Measurements from ENCODE around the gene GLT1D1.

GLT1D1 gene

DNA sequence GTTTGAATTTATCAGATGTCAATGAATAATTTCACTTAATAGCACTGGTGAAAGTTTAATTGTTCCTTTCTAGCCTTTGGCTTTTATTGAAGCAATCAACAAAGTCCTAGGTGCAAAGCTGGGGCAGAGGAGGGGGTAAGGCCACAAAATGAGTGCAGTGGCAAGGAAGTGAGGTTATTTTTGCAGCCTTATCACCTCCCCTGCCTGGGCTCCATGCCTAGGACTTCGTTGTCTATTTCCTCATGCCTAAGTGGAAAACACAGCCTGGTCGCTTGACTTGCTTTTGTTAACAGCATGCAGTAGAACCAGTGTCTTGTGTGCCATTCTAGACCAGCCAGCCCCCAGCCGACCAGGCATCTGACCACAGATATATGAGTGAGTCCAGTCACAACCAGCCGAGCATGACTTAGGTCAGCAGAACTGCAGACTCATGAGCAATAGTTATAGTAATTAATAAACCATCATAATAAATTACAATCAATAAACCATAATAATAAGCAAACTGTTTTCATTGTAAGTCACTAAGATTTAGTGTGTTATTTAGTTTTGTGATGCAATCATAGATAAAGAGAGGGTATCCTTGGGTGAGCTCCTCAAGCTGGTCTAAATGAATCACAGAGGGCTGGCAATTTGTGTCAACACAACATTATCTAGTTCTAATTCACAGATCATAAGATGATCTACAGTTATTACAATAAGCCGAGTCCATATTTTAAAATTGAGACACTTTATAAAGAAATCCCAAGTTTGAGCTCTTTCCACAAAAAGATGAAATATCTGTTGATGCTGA, 156.8 kb downstream of the GLT1D1 start:
- no peak for FAIRE-seq

DNA sequence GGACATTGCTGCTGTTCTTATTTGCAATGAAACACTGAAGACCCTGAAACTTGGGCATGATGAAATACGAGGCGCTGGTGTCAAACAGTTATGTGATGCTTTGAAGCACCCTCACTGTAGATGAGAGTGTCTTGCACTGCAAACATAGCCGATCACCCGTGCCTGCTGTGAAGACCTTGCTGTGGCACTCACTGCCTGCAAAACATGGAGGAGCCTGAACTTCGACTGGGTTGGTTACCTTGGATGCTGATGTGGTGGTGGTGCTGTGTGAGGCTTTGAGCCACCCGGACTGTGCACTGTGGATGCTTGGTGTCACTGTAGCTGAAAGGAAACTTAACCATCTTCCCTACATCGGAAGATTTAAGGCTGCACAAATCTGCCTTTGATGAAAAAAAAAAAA, 162.9 kb downstream of the GLT1D1 start:
- FAIRE-seq, result no peak

DNA sequence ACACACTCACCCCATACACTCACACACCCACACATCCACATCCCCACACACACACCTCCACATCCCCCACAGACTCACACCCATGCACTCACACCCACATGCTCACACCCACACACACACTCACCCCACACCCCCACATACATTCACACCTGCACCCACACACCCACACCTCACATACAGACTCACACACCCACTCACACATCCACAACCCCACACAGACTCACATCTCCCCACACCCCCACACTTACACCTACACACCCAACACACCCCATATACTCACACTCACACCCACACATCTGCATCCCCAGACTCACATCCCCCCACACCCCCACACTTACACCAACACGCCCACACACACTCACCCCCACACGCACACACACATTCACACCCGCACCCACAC, 171.8 kb downstream of the GLT1D1 start:
- FAIRE-seq, result no peak

DNA sequence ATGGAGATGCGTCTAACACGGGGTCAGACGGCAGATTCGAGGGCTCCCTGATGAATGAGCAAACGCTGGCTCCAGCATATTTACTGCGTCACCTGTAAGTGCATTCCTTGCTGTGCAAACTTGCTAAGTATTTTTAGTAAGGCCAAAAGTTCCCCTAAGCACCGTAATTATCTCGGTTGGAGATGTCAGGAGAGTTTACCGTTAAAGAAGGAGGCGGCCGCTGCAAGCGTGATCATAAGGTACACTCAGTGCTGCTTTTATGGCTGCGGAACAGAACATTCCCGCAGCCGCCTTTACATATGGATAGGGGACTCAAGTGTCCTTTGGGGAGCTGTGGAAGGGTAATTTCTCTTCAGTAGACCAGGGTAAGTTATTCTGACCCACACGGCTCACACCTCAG, 175.6 kb downstream of the GLT1D1 start:
- FAIRE-seq, result no peak
